Measurements from ENCODE around the gene FICD. TPM values are rescaled to one million over a fixed set of nuclear protein-coding genes. Genes with fewer than 3 reads are reported as not detected.

The FICD gene
- total RNA-seq, 2 experiments from 2014 or later, result 2.7 to 3.2 TPM

GRCh38 chr12:108542320-108542719 lies 27.2 kb downstream of the FICD start:
- DNase-seq, result no peak
- Mint-ChIP-seq H3K4me3 (no peak overlapping the region), H3K4me1 (ENCODE audit: low read depth) (peaks cover 32% of the 10 kb centered on the region), H3K36me3 (ENCODE audit: low read depth) (peaks cover 89% of the 10 kb centered on the region), H3K9me3 (no peaks in the 10 kb centered on the region), H3K27me3 (no peaks in the 10 kb centered on the region), H3K27ac (no peak overlapping the region)
- H3K36me3 ChIP-seq (ENCODE audit: insufficient read depth, low read length), result peaks cover 81% of the 10 kb centered on the region
- ChIA-PET CTCF (no interaction called here), POLR2A (no interaction called here)
- no peak overlapping the region for H3K27ac ChIP-seq (ENCODE audit: low read depth in 1 of 2, low read length in 2 of 2)
- intact Hi-C loops (cut with DNase I, micrococcal nuclease), result no loop called here
- no peak overlapping the region for H3K4me3 ChIP-seq (ENCODE audit: low read length)
- H3K9me3 ChIP-seq (ENCODE audit: control insufficient read depth in 1 of 2, insufficient read depth in 1 of 2, low read length in 2 of 2), result no peaks in the 10 kb centered on the region
- ATAC-seq (ENCODE audit: poor library complexity), result no peak
- no peaks in the 10 kb centered on the region for H3K27me3 ChIP-seq (ENCODE audit: control insufficient read depth in 1 of 2, insufficient read depth in 2 of 2, low read length in 2 of 2)
- peaks cover 3% of the 10 kb centered on the region for H3K4me1 ChIP-seq (ENCODE audit: insufficient read depth, low read length)
- TF ChIP-seq, protein P1, sequence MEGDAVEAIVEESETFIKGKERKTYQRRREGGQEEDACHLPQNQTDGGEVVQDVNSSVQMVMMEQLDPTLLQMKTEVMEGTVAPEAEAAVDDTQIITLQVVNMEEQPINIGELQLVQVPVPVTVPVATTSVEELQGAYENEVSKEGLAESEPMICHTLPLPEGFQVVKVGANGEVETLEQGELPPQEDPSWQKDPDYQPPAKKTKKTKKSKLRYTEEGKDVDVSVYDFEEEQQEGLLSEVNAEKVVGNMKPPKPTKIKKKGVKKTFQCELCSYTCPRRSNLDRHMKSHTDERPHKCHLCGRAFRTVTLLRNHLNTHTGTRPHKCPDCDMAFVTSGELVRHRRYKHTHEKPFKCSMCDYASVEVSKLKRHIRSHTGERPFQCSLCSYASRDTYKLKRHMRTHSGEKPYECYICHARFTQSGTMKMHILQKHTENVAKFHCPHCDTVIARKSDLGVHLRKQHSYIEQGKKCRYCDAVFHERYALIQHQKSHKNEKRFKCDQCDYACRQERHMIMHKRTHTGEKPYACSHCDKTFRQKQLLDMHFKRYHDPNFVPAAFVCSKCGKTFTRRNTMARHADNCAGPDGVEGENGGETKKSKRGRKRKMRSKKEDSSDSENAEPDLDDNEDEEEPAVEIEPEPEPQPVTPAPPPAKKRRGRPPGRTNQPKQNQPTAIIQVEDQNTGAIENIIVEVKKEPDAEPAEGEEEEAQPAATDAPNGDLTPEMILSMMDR (IDR thresholded peaks at IDR 0.05), result no peak

GRCh38 chr12:108543652-108544051 lies 28.6 kb downstream of the FICD start:
- CTCF ChIA-PET, result no interaction called here
- no peaks in the 10 kb centered on the region for H3K9me3 Mint-ChIP-seq

DNA sequence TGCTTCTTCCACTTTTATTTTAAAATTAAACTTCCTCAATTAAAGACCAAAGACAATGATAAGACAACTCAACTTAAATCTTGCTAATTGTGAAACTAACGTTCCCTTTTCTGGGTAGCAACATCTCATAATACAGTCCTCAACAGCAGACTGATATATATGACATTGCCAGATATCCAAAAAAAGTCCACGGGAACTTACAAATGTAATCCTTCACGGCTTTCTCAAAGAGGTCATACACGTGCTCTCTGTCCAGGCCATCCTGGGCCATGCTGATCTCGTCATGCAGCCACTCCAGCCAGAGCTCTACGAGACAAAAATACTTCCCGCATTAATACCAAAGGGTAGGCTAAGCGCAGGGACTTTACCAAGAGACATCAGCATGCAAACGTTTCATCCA lies 32.6 kb downstream of the FICD start:
- H3K27me3 Mint-ChIP-seq, result no peaks in the 10 kb centered on the region
- intact Hi-C loops (cut with DNase I, micrococcal nuclease), result no loop called here
- ChIA-PET POLR2A (no interaction called here), CTCF (no interaction called here)
- H3K27me3 ChIP-seq (ENCODE audit: control insufficient read depth in 1 of 2, insufficient read depth in 2 of 2, low read length in 2 of 2), result no peaks in the 10 kb centered on the region
- H3K4me3 Mint-ChIP-seq, result no peak overlapping the region
- no peaks in the 10 kb centered on the region for H3K9me3 Mint-ChIP-seq
- TF ChIP-seq, protein P1 (IDR thresholded peaks at IDR 0.05), result no peak
- DNase-seq (no peak), ATAC-seq (ENCODE audit: poor library complexity) (no peak)
- no peak overlapping the region for H3K27ac ChIP-seq (ENCODE audit: low read depth in 1 of 2, low read length in 2 of 2)
- no peak overlapping the region for H3K4me3 ChIP-seq (ENCODE audit: low read length)
- H3K36me3 ChIP-seq (ENCODE audit: insufficient read depth, low read length), result peaks cover 67% of the 10 kb centered on the region
- H3K36me3 Mint-ChIP-seq (ENCODE audit: low read depth), result peaks cover 79% of the 10 kb centered on the region
- peak overlapping the region; percentile 25 for H3K27ac Mint-ChIP-seq
- peaks cover 6% of the 10 kb centered on the region for H3K4me1 ChIP-seq (ENCODE audit: insufficient read depth, low read length)
- peaks cover 54% of the 10 kb centered on the region for H3K4me1 Mint-ChIP-seq (ENCODE audit: low read depth)
- no peaks in the 10 kb centered on the region for H3K9me3 ChIP-seq (ENCODE audit: control insufficient read depth in 1 of 2, insufficient read depth in 1 of 2, low read length in 2 of 2)

More at GRCh38 chr12:108543652-108544051, 28.6 kb downstream of the FICD start:
- POLR2A ChIA-PET, result interaction anchor here (1.1 to 1.4 kb wide), 2 partner anchors 17 to 18 kb away, joined by 5 to 6 read pairs; partner anchors contain the start of genes ISCU and SART3
- no peak overlapping the region for H3K27ac Mint-ChIP-seq
- Histone ChIP-seq H3K9me3 (ENCODE audit: control insufficient read depth in 1 of 2, insufficient read depth in 1 of 2, low read length in 2 of 2) (no peaks in the 10 kb centered on the region), H3K4me3 (ENCODE audit: low read length) (no peak overlapping the region), H3K27me3 (ENCODE audit: control insufficient read depth in 1 of 2, insufficient read depth in 2 of 2, low read length in 2 of 2) (no peaks in the 10 kb centered on the region), H3K27ac (ENCODE audit: low read depth in 1 of 2, low read length in 2 of 2) (no peak overlapping the region), H3K36me3 (ENCODE audit: insufficient read depth, low read length) (peaks cover 82% of the 10 kb centered on the region), H3K4me1 (ENCODE audit: insufficient read depth, low read length) (peaks cover 3% of the 10 kb centered on the region)
- H3K4me3 Mint-ChIP-seq, result no peak overlapping the region
- DNase-seq (no peak), ATAC-seq (ENCODE audit: poor library complexity) (no peak)
- no peaks in the 10 kb centered on the region for H3K27me3 Mint-ChIP-seq
- H3K36me3 Mint-ChIP-seq (ENCODE audit: low read depth), result peaks cover 87% of the 10 kb centered on the region
- TF ChIP-seq, protein P1 (IDR thresholded peaks at IDR 0.05), result no peak
- H3K4me1 Mint-ChIP-seq (ENCODE audit: low read depth), result peaks cover 32% of the 10 kb centered on the region
- intact Hi-C loops (cut with DNase I, micrococcal nuclease), result no loop called here

Measured in CD4-positive, alpha-beta T cell (primary cell).